ENCODE results near the gene MREG. TPM values are rescaled to one million over a fixed set of nuclear protein-coding genes. Genes with fewer than 3 reads are reported as not detected.

The MREG gene
- total RNA-seq, 6 donors from 2014 or later = 15.4 to 22.6 (median 19.4) TPM

DNA sequence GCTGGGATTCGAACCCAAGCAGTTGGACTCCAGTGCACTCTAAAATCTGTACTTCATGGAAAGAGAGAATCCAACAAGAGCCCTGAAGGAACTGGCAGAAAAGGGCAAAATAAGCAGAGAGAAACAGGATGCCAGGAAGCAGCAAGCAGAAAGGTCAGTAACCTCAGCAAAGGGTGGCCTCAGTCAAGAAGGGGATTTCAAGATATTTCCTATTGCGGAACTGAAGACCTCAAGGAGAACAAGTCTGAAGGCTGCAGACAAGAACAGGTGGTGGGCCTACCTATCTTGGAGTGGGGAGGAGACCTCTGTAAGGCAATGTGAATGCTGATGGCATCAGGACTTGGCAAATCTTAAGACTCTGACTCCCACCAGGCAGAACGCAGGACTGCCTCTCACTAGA is 20.1 kb upstream of the MREG start:
- no peak for TF ChIP-seq EP300 (IDR thresholded peaks at IDR 0.05)
- TF ChIP-seq POLR2AphosphoS5 (IDR thresholded peaks at IDR 0.05) = no peak
- TF ChIP-seq, protein P1, sequence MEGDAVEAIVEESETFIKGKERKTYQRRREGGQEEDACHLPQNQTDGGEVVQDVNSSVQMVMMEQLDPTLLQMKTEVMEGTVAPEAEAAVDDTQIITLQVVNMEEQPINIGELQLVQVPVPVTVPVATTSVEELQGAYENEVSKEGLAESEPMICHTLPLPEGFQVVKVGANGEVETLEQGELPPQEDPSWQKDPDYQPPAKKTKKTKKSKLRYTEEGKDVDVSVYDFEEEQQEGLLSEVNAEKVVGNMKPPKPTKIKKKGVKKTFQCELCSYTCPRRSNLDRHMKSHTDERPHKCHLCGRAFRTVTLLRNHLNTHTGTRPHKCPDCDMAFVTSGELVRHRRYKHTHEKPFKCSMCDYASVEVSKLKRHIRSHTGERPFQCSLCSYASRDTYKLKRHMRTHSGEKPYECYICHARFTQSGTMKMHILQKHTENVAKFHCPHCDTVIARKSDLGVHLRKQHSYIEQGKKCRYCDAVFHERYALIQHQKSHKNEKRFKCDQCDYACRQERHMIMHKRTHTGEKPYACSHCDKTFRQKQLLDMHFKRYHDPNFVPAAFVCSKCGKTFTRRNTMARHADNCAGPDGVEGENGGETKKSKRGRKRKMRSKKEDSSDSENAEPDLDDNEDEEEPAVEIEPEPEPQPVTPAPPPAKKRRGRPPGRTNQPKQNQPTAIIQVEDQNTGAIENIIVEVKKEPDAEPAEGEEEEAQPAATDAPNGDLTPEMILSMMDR (IDR thresholded peaks at IDR 0.05) = no peak
- no peak for TF ChIP-seq POLR2A (IDR thresholded peaks at IDR 0.05)
- Histone ChIP-seq H3K9me3 (no peaks in the 10 kb centered on the region), H3K27me3 (no peaks in the 10 kb centered on the region), H3K27ac (no peak overlapping the region), H3K36me3 (peaks cover 0 to 26% (median 6%) of the 10 kb centered on the region in 4 donors), H3K4me3 (no peak overlapping the region), H3K4me1 (peaks cover 0 to 4% (median 0%) of the 10 kb centered on the region in 4 donors)
- WGBS, 2 donors = 97 to 98% methylated on average over 3 of the region's 3 CpGs
- ATAC-seq (ENCODE audit: low FRiP score in 2 of 2) (no peak), DNase-seq (no peak)

DNA sequence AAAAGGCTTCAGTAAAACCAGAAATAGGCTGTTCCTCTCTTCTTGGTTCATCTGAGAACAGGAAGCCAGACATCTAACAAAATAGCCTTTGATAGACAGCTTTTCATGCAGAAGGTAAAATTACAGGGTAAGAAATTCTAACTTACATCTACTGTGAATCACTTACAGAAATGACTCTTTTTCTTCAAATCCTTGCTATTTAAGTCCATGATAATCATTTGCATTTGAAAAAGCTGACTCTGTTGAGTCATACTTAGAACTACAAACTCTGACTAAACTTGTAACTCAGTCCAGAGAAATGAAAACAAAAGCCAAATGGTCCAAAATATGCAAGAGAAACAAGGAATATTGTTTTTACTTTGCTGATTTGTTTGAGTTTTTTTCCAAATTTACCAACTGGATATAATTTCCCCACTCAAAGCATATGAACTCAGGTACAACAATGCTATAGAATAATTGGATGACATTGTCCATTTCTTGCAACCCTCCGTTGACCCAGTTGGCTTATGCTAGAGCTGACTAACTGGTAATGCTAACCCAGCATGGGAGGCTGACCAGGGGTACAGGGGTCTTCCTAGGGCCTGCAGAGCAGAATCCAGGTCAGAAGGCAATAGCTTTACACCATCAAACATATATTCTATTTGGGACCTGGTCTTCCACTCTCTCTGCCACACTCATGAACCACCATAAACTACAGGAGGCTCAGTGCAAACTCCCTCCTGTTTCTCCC is 18.8 kb upstream of the MREG start:
- no peaks in the 10 kb centered on the region for H3K9me3 ChIP-seq
- WGBS, 2 donors = 79 to 95% methylated on average over 1 of the region's 1 CpG

DNA sequence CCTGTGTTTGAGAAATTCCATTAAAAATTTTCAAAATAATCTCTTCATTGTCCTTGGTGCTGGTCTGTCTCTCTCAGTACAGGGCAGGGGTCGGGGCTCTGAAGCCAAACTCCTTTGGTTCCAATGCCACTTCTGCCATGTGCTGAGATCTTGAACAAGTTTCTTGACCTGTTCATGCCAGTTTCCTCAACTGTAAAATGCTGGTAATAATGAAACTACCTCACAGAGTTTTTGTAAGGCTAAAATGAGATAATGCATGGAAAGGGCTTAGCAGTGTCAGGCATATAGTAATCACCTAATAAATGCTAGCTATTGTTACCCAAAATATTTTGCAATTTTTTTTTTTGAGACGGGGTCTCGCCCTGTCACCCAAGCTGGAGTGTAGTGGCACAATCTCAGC is 16.9 kb upstream of the MREG start:
- no peak for TF ChIP-seq POLR2A (IDR thresholded peaks at IDR 0.05)
- TF ChIP-seq, protein P1 (IDR thresholded peaks at IDR 0.05) = no peak
- TF ChIP-seq POLR2AphosphoS5 (IDR thresholded peaks at IDR 0.05) = no peak
- TF ChIP-seq EP300 (IDR thresholded peaks at IDR 0.05) = no peak
- no peak for ATAC-seq (ENCODE audit: low FRiP score in 2 of 2)
- Histone ChIP-seq H3K4me3 (no peak overlapping the region), H3K4me1 (peaks cover 0 to 4% (median 0%) of the 10 kb centered on the region in 4 donors), H3K36me3 (peaks cover 0 to 10% (median 0%) of the 10 kb centered on the region in 4 donors), H3K27ac (no peak overlapping the region), H3K27me3 (no peaks in the 10 kb centered on the region), H3K9me3 (no peaks in the 10 kb centered on the region)
- WGBS, 2 donors = 98 to 99% methylated on average over 3 of the region's 3 CpGs
- DNase-seq = no peak

More for the DNA sequence above, 18.8 kb upstream of the MREG start:
- DNase-seq = no peak
- Histone ChIP-seq H3K4me3 (no peak overlapping the region), H3K36me3 (peaks cover 0 to 16% (median 6%) of the 10 kb centered on the region in 4 donors), H3K4me1 (peaks cover 0 to 4% (median 0%) of the 10 kb centered on the region in 4 donors), H3K27me3 (no peaks in the 10 kb centered on the region), H3K27ac (no peak overlapping the region)
- no peak for TF ChIP-seq EP300 (IDR thresholded peaks at IDR 0.05)
- ATAC-seq (ENCODE audit: low FRiP score in 2 of 2) = no peak

DNA sequence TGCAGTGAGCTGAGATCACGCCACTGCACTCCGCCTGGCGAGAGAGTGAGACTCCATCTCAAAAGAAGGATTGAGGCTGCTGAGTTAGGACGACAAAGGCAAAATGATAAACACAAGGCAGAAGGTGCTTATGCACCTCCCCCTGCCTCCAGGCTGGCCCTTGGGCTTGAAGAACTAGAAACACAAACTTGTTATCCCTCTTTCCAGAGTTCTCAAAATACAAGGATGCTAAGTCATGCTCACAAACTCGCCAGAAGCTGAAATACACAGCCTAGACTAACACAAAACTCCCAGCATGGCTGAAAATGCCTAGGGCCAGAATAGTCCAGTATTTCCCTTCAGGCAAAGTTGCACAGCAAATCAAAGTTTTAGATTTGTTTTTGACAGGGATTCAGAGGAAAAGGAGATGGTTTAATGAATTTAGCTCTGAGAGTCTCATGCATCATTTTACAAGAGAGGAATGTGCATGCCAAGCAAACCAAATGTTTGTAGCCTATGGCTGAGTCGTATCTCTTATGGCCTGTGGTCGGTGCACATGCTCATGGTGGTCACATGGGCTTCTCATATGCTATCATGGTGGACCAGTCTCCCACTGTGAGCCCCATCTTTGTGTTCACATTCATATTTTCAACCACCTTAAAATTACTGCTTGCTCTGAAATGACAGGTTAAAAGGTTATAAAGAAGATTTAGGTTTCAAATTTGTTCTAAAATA is 16.2 kb upstream of the MREG start:
- H3K36me3 ChIP-seq = peaks cover 0 to 10% (median 0%) of the 10 kb centered on the region in 4 donors
- ATAC-seq (ENCODE audit: low FRiP score in 2 of 2) (no peak), DNase-seq (no peak)
- TF ChIP-seq POLR2AphosphoS5 (IDR thresholded peaks at IDR 0.05) (no peak), EP300 (IDR thresholded peaks at IDR 0.05) (no peak), POLR2A (IDR thresholded peaks at IDR 0.05) (no peak)
- TF ChIP-seq, protein P1 (IDR thresholded peaks at IDR 0.05) = no peak
- peaks cover 0 to 4% (median 0%) of the 10 kb centered on the region in 4 donors for H3K4me1 ChIP-seq
- no peaks in the 10 kb centered on the region for H3K27me3 ChIP-seq
- WGBS, 2 donors = 87 to 91% methylated on average over 7 of the region's 7 CpGs
- H3K9me3 ChIP-seq = no peaks in the 10 kb centered on the region
- no peak overlapping the region for H3K4me3 ChIP-seq
- H3K27ac ChIP-seq = no peak overlapping the region

DNA sequence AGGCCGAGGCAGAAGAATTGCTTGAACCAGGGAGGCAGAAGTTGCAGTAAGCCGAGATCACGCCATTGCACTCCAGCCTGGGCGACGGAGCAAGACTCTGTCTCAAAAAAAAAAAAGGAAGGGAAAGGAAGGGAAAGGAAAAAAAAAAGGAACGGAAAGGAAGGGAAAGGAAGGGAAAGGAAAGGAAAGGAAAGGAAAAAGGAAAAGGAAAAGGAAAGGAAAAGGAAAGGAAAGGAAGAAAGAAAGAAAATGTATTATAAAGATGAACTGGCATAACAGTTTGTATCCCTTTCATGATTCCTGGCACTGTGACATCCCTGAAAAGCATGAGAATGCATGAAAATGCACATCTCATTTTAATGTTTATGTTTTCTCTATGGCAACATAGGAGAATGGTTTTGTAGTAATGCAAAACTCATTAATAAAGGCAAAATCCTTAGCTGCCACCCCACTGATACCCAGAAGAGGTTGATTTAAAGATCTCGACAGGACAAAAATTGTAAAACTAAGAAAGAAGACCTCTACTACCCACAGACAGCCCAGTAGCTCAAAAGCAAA is 11.5 kb upstream of the MREG start:
- Histone ChIP-seq H3K36me3 (peaks cover 0 to 9% (median 0%) of the 10 kb centered on the region in 4 donors), H3K9me3 (no peaks in the 10 kb centered on the region), H3K27ac (no peak overlapping the region), H3K4me1 (no peaks in the 10 kb centered on the region), H3K4me3 (no peak overlapping the region), H3K27me3 (no peaks in the 10 kb centered on the region)
- TF ChIP-seq, protein P1 (IDR thresholded peaks at IDR 0.05) = no peak
- TF ChIP-seq EP300 (IDR thresholded peaks at IDR 0.05) (no peak), POLR2AphosphoS5 (IDR thresholded peaks at IDR 0.05) (no peak), POLR2A (IDR thresholded peaks at IDR 0.05) (no peak)
- DNase-seq (no peak), ATAC-seq (ENCODE audit: low FRiP score in 2 of 2) (no peak)
- WGBS, 2 donors = 68 to 98% methylated on average over 7 of the region's 7 CpGs
